GM12878 (cell line): Measurements from ENCODE around the gene SNX30. TPM values are rescaled to one million over a fixed set of nuclear protein-coding genes. Genes with fewer than 3 reads are reported as not detected.

ENCODE experiments used
- ATAC-seq: fragments of 200-7000 bp; cut with Tn5 transposase; 3 replicates; pipeline ENCODE4 v1.9.1; 2020; ENCODE audit warnings: mild to moderate bottlenecking, moderate library complexity
- BruUV-seq: library from RNA; stranded (reverse); fragments of 400-500 nt; replicated peaks from 2 replicates; lab custom pipeline; 2021; lab: Mats Ljungman, UMichigan
- CTCF ChIA-PET: fragments of 300-600 bp; sonication (Branson Sonifier 250); formaldehyde crosslinking; extraction: SDS; loops from one replicate; lab custom pipeline; 2021; ENCODE audit warnings: inconsistent platforms; lab: Yijun Ruan, JAX
- POLR2A ChIA-PET: fragments of 350-600 bp; formaldehyde crosslinking; extraction: SDS; loops from one replicate; lab custom pipeline; 2021; ENCODE audit warnings: inconsistent platforms; lab: Charles Lee
- RAD21 ChIA-PET: fragments of 300-600 bp; sonication (Branson Sonifier 250); formaldehyde crosslinking; loops from one replicate; lab custom pipeline; 2023; ENCODE audit warnings: antibody characterized with exemption; ENCODE audit not compliant: unreplicated experiment; lab: Charles Lee
- SMC1A ChIA-PET: fragments of 300-600 bp; sonication (Branson Sonifier 250); formaldehyde crosslinking; loops from one replicate; lab custom pipeline; 2023; ENCODE audit not compliant: unreplicated experiment, uncharacterized antibody; lab: Charles Lee
- DNase-seq: peaks from one replicate; pipeline ENCODE4 v3.0.0-alpha.2; 2011; ENCODE audit warnings: low read depth, low spot score
- FAIRE-seq: peaks from 3 replicates; lab custom pipeline; 2011; peaks lifted over from hg19 to GRCh38; lab: Jason Lieb, UNC
- H2AFZ ChIP-seq: 2 replicates; pipeline ENCODE4 v1.6.0; 2011; ENCODE audit warnings: low read depth, low read length, control low read depth; ENCODE audit not compliant: control insufficient read depth
- H3K27ac ChIP-seq: 2 replicates; pipeline ENCODE4 v1.5.1; 2011; ENCODE audit warnings: control low read depth; ENCODE audit not compliant: control insufficient read depth, insufficient read depth
- H3K27me3 ChIP-seq, 2 experiments: replicated peaks in 1 of 2; 2 replicates each; pipeline versions ENCODE4 v1.6.0 to v1.6.1; 2011; ENCODE audit warnings: low read length in 1 of 2; ENCODE audit not compliant: control insufficient read depth in 2 of 2, insufficient read depth in 2 of 2
- H3K36me3 ChIP-seq, 2 experiments: 2 replicates each; pipeline ENCODE4 v1.5.1; 2011; ENCODE audit warnings: low read length in 1 of 2; ENCODE audit not compliant: control insufficient read depth in 2 of 2, insufficient read depth in 2 of 2
- H3K4me1 ChIP-seq: 2 replicates; pipeline ENCODE4 v1.6.1; 2011; ENCODE audit warnings: mild to moderate bottlenecking, low read length, moderate library complexity, mixed read lengths; ENCODE audit not compliant: control insufficient read depth, insufficient read depth
- H3K4me2 ChIP-seq: 2 replicates; pipeline ENCODE4 v1.6.0; 2011; ENCODE audit warnings: control low read depth; ENCODE audit not compliant: control insufficient read depth, insufficient read depth
- H3K4me3 ChIP-seq: fragments of 200-600 bp; sonication (generic); 2 replicates; pipeline ENCODE4 v1.5.1; 2016
- H3K79me2 ChIP-seq: 2 replicates; pipeline ENCODE4 v1.6.0; 2011; ENCODE audit warnings: low read length; ENCODE audit not compliant: control insufficient read depth, insufficient read depth
- H3K9ac ChIP-seq: 2 replicates; pipeline ENCODE4 v1.8.0; 2011; ENCODE audit warnings: low read length, control low read depth, mixed read lengths; ENCODE audit not compliant: control insufficient read depth, insufficient read depth
- H3K9me3 ChIP-seq: replicated peaks from 3 replicates; pipeline ENCODE4 v1.5.1; 2011; ENCODE audit warnings: mild to moderate bottlenecking, low read length; ENCODE audit not compliant: control insufficient read depth, insufficient read depth
- H4K20me1 ChIP-seq: 2 replicates; pipeline ENCODE4 v1.6.0; 2011; ENCODE audit not compliant: control insufficient read depth, insufficient read depth
- GABPA ChIP-seq: IDR thresholded peaks from 2 replicates; pipeline ENCODE4 v1.6.1; 2014; ENCODE audit warnings: antibody characterized with exemption, low read depth, mild to moderate bottlenecking, inconsistent platforms
- SRF ChIP-seq, 2 experiments: IDR thresholded peaks; 2 replicates each; pipeline ENCODE4 v1.6.1; 2011; ENCODE audit warnings: low read depth in 2 of 2, low read length in 2 of 2, mild to moderate bottlenecking in 1 of 2, moderate library complexity in 1 of 2
- TCF3 ChIP-seq: IDR thresholded peaks from 2 replicates; pipeline ENCODE4 v1.6.1; 2012; ENCODE audit warnings: low read depth, mild to moderate bottlenecking, low read length, borderline replicate concordance; ENCODE audit not compliant: insufficient read depth
- WRNIP1 ChIP-seq: IDR thresholded peaks from 2 replicates; pipeline ENCODE4 v1.6.1; 2011; ENCODE audit warnings: low read depth, low read length, improper control_type of control experiment, borderline replicate concordance
- ZZZ3 ChIP-seq: IDR thresholded peaks from 2 replicates; pipeline ENCODE4 v1.6.1; 2011; ENCODE audit warnings: low read depth; ENCODE audit not compliant: control insufficient read depth, insufficient read length
- WGBS: methylation state at CpG from one replicate; pipeline ENCODE4 v1.1.6; 2016; ENCODE audit warnings: low lambda C conversion rate; ENCODE audit not compliant: insufficient replicate concordance, insufficient coverage; ENCODE audit errors: missing lambda C conversion rate; 5-methylcytosine and 5-hydroxymethylcytosine counted together
- in situ Hi-C: fragments of 300-500 bp; cut with MboI; formaldehyde crosslinking; loops from 9 replicates; pipeline ENCODE4 v1.14.3; 2018; ENCODE audit warnings: mixed read lengths
- intact Hi-C: fragments of 100-400 bp; cut with micrococcal nuclease; formaldehyde crosslinking; loops from one replicate; pipeline ENCODE4 v1.14.2; 2022; ENCODE audit not compliant: unreplicated experiment
- polyA plus RNA-seq, 11 experiments: library from polyadenylated mRNA; depleted of rRNA in 4 of 11; unstranded in 6 of 11; stranded (reverse) in 5 of 11; fragments of >200 nt; fragmentation: Nextera tagmentation in 4 of 11; fragmentation: Illumina TruSeq in 1 of 11; extraction: Ambion mirVana in 4 of 11; extraction: Trizol in 1 of 11; gene quantifications; 1 replicate in 1 of 11; 2 replicates in 10 of 11; pipeline versions ENCODE4 v1.2.1 to v1.2.3, GENCODE V29; 2011 to 2016; ENCODE audit warnings: inconsistent platforms in 2 of 11, missing spikeins in 2 of 11, low read depth in 1 of 11
- total RNA-seq, 4 experiments: library from RNA; depleted of rRNA in 3 of 4; stranded (reverse); fragments of >200 nt in 3 of 4; fragmentation: Illumina TruSeq in 1 of 4; extraction: Trizol in 1 of 4; gene quantifications; 2 replicates each; pipeline versions ENCODE4 v1.2.1 to v1.2.3, GENCODE V29; 2013 to 2021
- TF ChIP-seq, protein P1 (sequence below): IDR thresholded peaks from 2 replicates; pipeline ENCODE4 v1.6.1; 2012; ENCODE audit warnings: low read depth, low read length, improper control_type of control experiment
- TF ChIP-seq, protein P2 (sequence below): fragments of 450-650 bp; formaldehyde crosslinking; IDR thresholded peaks from 2 replicates; pipeline ENCODE4 v1.5.0; 2022; ENCODE audit warnings: mild to moderate bottlenecking, missing genetic modification characterization
- TF ChIP-seq, protein P3 (sequence below): IDR thresholded peaks from 2 replicates; pipeline ENCODE4 v1.6.1; 2012; ENCODE audit warnings: low read depth, low read length, improper control_type of control experiment
- TF ChIP-seq, protein P4 (sequence below): IDR thresholded peaks from 2 replicates; pipeline ENCODE4 v1.6.1; 2011; ENCODE audit warnings: low read depth, low read length, improper control_type of control experiment, borderline replicate concordance
- TF ChIP-seq, protein P5 (sequence below): IDR thresholded peaks from 2 replicates; pipeline ENCODE4 v1.6.1; 2011; ENCODE audit warnings: borderline replicate concordance, low read depth, mild to moderate bottlenecking, moderate library complexity, low read length; ENCODE audit not compliant: insufficient read depth, poor library complexity, severe bottlenecking

The SNX30 gene
- total and polyA plus RNA-seq, 10 of the 15 experiments (the other 5 are each of a cell fraction or from before 2014, with no cell fraction given): 0.53 to 4.0 (median 1.5) TPM

DNA sequence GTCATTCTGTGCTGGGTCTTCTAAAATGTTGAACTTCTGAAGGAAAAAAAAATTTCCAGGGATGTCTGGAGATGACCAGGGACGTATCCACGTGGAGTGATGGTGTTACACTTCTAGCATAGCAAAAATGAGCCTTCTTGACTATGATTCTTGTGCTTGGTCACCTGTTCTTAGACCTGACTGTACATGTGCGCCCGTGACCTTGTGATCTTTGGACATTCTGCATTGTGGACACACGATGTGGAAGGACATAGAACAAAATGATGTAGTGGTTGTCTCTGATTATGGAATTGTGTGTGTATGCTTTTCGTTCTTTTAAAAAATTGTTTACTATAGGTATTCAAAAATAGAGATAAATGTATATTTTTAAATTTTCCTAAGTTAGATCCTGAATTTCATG lies 61.0 kb downstream of the SNX30 start (continued):
- no peak for TF ChIP-seq SRF (IDR thresholded peaks at IDR 0.05; ENCODE audit: low read depth in 2 of 2, low read length in 2 of 2)

DNA sequence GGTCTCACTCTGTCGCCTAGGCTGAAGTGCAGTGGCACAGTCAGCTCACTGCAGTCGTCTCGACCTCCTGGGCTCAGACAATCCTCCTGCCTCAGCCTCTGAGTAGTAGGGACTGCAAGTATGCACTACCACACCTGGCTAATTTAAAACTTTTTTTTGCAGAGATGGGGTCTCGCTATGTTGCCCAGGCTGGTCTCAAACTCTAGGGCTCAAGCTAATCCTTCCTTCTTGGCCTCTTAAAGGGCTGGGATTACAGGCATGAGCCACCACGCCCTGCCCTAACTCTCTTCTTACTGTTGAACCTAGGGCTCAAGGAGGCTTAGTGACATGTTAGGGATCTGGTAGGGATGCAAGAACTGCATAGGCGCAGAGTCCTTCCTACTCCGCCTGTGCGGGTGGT lies 65.3 kb downstream of the SNX30 start:
- ChIA-PET RAD21 (no interaction called here), SMC1A (no interaction called here), POLR2A (no interaction called here)
- no peaks in the 10 kb centered on the region for H3K79me2 ChIP-seq
- no peak overlapping the region for H3K27ac ChIP-seq
- ATAC-seq: peak; percentile 29; the same call in 1 of the 3 replicates
- peaks cover 13% of the 10 kb centered on the region for H3K4me1 ChIP-seq
- H3K4me3 ChIP-seq: no peak overlapping the region
- H2AFZ ChIP-seq: no peak overlapping the region
- in situ Hi-C loops: loop anchor here (10.0 kb wide), 1 partner anchor 721 kb away; no protein-coding TSS in a partner anchor
- no peak overlapping the region for H3K4me2 ChIP-seq
- no TSS peak for BruUV-seq
- H3K36me3 ChIP-seq: no peaks in the 10 kb centered on the region
- no peaks in the 10 kb centered on the region for H4K20me1 ChIP-seq
- no peak for DNase-seq
- TF ChIP-seq ZZZ3: no peak
- TF ChIP-seq, protein P1, sequence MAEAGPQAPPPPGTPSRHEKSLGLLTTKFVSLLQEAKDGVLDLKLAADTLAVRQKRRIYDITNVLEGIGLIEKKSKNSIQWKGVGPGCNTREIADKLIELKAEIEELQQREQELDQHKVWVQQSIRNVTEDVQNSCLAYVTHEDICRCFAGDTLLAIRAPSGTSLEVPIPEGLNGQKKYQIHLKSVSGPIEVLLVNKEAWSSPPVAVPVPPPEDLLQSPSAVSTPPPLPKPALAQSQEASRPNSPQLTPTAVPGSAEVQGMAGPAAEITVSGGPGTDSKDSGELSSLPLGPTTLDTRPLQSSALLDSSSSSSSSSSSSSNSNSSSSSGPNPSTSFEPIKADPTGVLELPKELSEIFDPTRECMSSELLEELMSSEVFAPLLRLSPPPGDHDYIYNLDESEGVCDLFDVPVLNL: no peak
- TF ChIP-seq TCF3: no peak
- no peak for TF ChIP-seq GABPA
- TF ChIP-seq, protein P2, sequence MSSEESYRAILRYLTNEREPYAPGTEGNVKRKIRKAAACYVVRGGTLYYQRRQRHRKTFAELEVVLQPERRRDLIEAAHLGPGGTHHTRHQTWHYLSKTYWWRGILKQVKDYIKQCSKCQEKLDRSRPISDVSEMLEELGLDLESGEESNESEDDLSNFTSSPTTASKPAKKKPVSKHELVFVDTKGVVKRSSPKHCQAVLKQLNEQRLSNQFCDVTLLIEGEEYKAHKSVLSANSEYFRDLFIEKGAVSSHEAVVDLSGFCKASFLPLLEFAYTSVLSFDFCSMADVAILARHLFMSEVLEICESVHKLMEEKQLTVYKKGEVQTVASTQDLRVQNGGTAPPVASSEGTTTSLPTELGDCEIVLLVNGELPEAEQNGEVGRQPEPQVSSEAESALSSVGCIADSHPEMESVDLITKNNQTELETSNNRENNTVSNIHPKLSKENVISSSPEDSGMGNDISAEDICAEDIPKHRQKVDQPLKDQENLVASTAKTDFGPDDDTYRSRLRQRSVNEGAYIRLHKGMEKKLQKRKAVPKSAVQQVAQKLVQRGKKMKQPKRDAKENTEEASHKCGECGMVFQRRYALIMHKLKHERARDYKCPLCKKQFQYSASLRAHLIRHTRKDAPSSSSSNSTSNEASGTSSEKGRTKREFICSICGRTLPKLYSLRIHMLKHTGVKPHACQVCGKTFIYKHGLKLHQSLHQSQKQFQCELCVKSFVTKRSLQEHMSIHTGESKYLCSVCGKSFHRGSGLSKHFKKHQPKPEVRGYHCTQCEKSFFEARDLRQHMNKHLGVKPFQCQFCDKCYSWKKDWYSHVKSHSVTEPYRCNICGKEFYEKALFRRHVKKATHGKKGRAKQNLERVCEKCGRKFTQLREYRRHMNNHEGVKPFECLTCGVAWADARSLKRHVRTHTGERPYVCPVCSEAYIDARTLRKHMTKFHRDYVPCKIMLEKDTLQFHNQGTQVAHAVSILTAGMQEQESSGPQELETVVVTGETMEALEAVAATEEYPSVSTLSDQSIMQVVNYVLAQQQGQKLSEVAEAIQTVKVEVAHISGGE (CRISPR knock-in tag): no peak
- TF ChIP-seq, protein P3, sequence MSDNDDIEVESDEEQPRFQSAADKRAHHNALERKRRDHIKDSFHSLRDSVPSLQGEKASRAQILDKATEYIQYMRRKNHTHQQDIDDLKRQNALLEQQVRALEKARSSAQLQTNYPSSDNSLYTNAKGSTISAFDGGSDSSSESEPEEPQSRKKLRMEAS: no peak
- TF ChIP-seq, protein P4, sequence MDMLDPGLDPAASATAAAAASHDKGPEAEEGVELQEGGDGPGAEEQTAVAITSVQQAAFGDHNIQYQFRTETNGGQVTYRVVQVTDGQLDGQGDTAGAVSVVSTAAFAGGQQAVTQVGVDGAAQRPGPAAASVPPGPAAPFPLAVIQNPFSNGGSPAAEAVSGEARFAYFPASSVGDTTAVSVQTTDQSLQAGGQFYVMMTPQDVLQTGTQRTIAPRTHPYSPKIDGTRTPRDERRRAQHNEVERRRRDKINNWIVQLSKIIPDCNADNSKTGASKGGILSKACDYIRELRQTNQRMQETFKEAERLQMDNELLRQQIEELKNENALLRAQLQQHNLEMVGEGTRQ: no peak
- TF ChIP-seq, protein P5, sequence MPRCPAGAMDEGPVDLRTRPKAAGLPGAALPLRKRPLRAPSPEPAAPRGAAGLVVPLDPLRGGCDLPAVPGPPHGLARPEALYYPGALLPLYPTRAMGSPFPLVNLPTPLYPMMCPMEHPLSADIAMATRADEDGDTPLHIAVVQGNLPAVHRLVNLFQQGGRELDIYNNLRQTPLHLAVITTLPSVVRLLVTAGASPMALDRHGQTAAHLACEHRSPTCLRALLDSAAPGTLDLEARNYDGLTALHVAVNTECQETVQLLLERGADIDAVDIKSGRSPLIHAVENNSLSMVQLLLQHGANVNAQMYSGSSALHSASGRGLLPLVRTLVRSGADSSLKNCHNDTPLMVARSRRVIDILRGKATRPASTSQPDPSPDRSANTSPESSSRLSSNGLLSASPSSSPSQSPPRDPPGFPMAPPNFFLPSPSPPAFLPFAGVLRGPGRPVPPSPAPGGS: no peak
- no peak for TF ChIP-seq WRNIP1
- TF ChIP-seq, all 136 proteins: peak for 0
- no peaks in the 10 kb centered on the region for H3K9me3 ChIP-seq
- 77% methylated on average over 8 of the region's 8 CpGs for WGBS
- intact Hi-C loops: loop anchor here (5.0 to 10.0 kb wide), 2 partner anchors 434 to 1051 kb away; partner anchors contain the start of gene HSDL2
- FAIRE-seq: no peak
- H3K9ac ChIP-seq: no peak overlapping the region
- CTCF ChIA-PET: interaction anchor here (0.6 to 1.8 kb wide), 2 partner anchors 372 to 1054 kb away, joined by 3 to 6 read pairs; no protein-coding TSS in a partner anchor
- peaks cover 0 to 3% of the 10 kb centered on the region in 2 experiments; a peak in 3 of 4 replicates for H3K27me3 ChIP-seq
